DOHH2 (cell line): Measurements from ENCODE around the gene IPO13.

ENCODE experiments used
- H3F3A ChIP-seq: fragments of 200-600 bp; sonication (generic), shearing (Covaris generic); 2 replicates; pipeline ENCODE4 v1.6.0; 2016; ENCODE audit warnings: antibody characterized with exemption, mild to moderate bottlenecking; ENCODE audit not compliant: control insufficient read depth, insufficient read depth
- H3K27ac ChIP-seq: fragments of 200-600 bp; sonication (generic); 2 replicates; pipeline ENCODE4 v1.5.1; 2014; ENCODE audit warnings: low read depth, mild to moderate bottlenecking, low read length, moderate library complexity
- H3K27me3 ChIP-seq: fragments of 200-600 bp; sonication (generic); 2 replicates; pipeline ENCODE4 v1.6.1; 2014; ENCODE audit warnings: mild to moderate bottlenecking, low read length, mixed read lengths; ENCODE audit not compliant: control insufficient read depth
- H3K36me3 ChIP-seq: fragments of 200-600 bp; sonication (generic); 2 replicates; pipeline ENCODE4 v1.6.1; 2014; ENCODE audit warnings: mild to moderate bottlenecking, low read length, moderate library complexity, mixed read lengths; ENCODE audit not compliant: control insufficient read depth
- H3K4me1 ChIP-seq: fragments of 200-600 bp; sonication (generic); 2 replicates; pipeline ENCODE4 v1.6.1; 2014; ENCODE audit warnings: mild to moderate bottlenecking, low read length, mixed read lengths; ENCODE audit not compliant: control insufficient read depth
- H3K4me2 ChIP-seq: fragments of 200-600 bp; sonication (generic); 2 replicates; pipeline ENCODE4 v1.6.0; 2014; ENCODE audit warnings: mild to moderate bottlenecking, low read length, moderate library complexity
- H3K4me3 ChIP-seq: fragments of 200-600 bp; sonication (generic); 2 replicates; pipeline ENCODE4 v1.5.1; 2014; ENCODE audit warnings: mild to moderate bottlenecking, low read length, mixed read lengths
- H3K79me2 ChIP-seq: fragments of 200-600 bp; sonication (generic); 2 replicates; pipeline ENCODE4 v1.6.1; 2014; ENCODE audit warnings: mild to moderate bottlenecking, low read length, mixed read lengths; ENCODE audit not compliant: control insufficient read depth
- H3K9me2 ChIP-seq: fragments of 200-600 bp; sonication (generic); replicated peaks from 2 replicates; pipeline ENCODE4 v1.6.1; 2014; ENCODE audit warnings: mild to moderate bottlenecking, low read length, mixed read lengths; ENCODE audit not compliant: control insufficient read depth
- H3K9me3 ChIP-seq: fragments of 200-600 bp; sonication (generic); 2 replicates; pipeline ENCODE4 v1.6.1; 2014; ENCODE audit warnings: antibody characterized with exemption, low read length, mixed read lengths; ENCODE audit not compliant: control insufficient read depth, insufficient read depth
- H4K20me1 ChIP-seq: fragments of 200-600 bp; sonication (generic); 2 replicates; pipeline ENCODE4 v1.6.0; 2014; ENCODE audit warnings: low read depth, mild to moderate bottlenecking, antibody characterized with exemption, low read length, moderate library complexity; ENCODE audit not compliant: control insufficient read depth, insufficient read depth
- EZH2phosphoT487 ChIP-seq: fragments of 200-600 bp; sonication (generic); IDR thresholded peaks from 2 replicates; pipeline ENCODE4 v1.6.1; 2017; ENCODE audit warnings: borderline replicate concordance, mild to moderate bottlenecking, antibody characterized with exemption, low read length, moderate library complexity, mixed read lengths
- TF ChIP-seq, protein P1 (sequence below): fragments of 200-600 bp; sonication (generic); IDR thresholded peaks from one replicate; pipeline ENCODE4 v1.5.1; 2014; ENCODE audit warnings: antibody characterized with exemption, mild to moderate bottlenecking, low read depth, low read length; ENCODE audit not compliant: poor library complexity, severe bottlenecking

Gene IPO13

DNA sequence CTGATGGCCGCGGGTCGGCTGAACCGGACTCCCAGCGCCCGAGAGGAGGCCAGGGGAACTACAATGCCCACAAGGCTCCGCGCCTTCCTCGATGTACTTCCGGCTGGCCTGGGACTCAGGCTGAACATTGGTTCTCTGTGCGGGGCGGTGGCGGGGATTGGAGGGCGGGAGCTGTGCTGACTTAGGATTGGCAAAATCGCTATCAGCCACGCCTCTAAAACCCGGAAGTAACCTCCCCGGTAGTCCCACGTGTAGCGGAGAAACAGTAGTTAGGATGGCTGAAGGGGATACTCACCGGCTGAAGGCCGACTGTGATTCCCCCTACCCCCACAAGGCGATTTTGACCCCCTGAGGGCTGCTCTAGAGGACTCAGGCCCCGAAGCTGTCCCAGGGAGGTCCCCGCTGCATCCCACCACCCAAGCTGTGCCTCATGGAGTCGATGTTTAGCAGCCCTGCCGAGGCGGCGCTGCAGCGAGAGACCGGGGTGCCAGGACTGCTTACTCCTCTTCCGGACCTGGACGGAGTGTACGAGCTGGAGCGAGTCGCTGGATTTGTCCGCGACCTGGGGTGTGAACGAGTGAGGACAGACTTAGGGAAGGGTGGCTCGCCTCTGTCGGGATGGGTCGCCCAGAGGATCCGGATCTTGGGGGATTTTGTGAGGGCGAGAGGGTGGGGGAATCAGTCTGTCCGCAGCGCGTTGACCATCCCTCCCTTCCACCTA lies 23.2 kb downstream of the IPO13 start, which contains the start of gene DPH2:
Gene DPH2 (plus strand): TSS at position 265 of the 721 bp plus-strand sequence. CDS start 166 bp downstream, at position 431.
- H3K9me2 ChIP-seq: no peaks in the 10 kb centered on the region
- peaks cover 12% of the 10 kb centered on the region; the same call in 1 of the 2 replicates for H3F3A ChIP-seq
- H3K27ac ChIP-seq: no peak within 1 kb of the TSS
- peak within 1 kb of the TSS; percentile 95 for H3K4me3 ChIP-seq
- peaks cover 25% of the 10 kb centered on the region for H3K4me1 ChIP-seq
- no peaks in the 10 kb centered on the region for H3K27me3 ChIP-seq
- TF ChIP-seq, protein P1, sequence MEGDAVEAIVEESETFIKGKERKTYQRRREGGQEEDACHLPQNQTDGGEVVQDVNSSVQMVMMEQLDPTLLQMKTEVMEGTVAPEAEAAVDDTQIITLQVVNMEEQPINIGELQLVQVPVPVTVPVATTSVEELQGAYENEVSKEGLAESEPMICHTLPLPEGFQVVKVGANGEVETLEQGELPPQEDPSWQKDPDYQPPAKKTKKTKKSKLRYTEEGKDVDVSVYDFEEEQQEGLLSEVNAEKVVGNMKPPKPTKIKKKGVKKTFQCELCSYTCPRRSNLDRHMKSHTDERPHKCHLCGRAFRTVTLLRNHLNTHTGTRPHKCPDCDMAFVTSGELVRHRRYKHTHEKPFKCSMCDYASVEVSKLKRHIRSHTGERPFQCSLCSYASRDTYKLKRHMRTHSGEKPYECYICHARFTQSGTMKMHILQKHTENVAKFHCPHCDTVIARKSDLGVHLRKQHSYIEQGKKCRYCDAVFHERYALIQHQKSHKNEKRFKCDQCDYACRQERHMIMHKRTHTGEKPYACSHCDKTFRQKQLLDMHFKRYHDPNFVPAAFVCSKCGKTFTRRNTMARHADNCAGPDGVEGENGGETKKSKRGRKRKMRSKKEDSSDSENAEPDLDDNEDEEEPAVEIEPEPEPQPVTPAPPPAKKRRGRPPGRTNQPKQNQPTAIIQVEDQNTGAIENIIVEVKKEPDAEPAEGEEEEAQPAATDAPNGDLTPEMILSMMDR: peak; percentile 42
- TF ChIP-seq EZH2phosphoT487: no peak
- H3K4me2 ChIP-seq: peak within 1 kb of the TSS; percentile 89
- H3K9me3 ChIP-seq: no peaks in the 10 kb centered on the region
- no peaks in the 10 kb centered on the region for H4K20me1 ChIP-seq
- H3K36me3 ChIP-seq: peaks cover 36% of the 10 kb centered on the region
- peaks cover 23% of the 10 kb centered on the region for H3K79me2 ChIP-seq

DNA sequence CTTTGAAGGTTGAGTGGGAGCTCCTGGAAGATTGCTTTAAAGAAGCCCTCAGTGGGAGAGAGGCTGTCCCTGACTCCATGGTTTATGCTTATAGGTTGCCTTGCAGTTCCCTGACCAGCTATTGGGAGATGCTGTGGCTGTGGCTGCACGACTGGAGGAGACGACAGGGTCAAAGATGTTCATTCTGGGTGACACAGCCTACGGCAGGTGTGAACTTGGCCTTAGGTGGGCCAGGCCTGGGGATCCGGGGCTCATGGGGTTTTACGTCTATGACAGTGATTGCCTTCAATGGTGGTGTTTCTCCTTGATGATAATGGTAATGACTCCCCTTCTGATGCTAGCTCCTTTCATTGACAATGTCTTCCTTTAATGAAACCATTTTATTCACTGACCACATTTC lies 23.8 kb downstream of the IPO13 start:
- no peak overlapping the region for H3K27ac ChIP-seq

DNA sequence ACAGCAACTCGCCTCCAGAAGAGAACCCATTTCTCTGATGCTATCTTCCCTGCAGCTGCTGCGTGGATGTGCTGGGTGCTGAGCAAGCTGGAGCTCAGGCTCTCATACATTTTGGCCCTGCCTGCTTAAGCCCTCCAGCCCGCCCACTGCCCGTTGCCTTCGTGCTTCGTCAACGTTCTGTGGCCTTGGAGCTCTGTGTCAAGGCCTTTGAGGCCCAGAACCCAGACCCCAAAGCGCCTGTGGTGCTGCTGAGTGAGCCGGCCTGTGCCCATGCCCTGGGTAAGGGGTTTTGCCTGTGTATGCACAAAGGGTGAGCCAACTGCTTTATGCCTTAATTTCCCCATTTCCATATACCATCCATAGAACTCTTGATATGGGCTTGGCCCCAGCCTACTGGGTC lies 24.2 kb downstream of the IPO13 start:
- no peak for TF ChIP-seq EZH2phosphoT487
- TF ChIP-seq, protein P1: no peak

More for the DNA sequence above, 23.8 kb downstream of the IPO13 start:
- Histone ChIP-seq H3K4me2 (peak overlapping the region; percentile 89), H3K9me3 (no peaks in the 10 kb centered on the region), H3K79me2 (peaks cover 29% of the 10 kb centered on the region), H4K20me1 (no peaks in the 10 kb centered on the region), H3F3A (peaks cover 12% of the 10 kb centered on the region; the same call in 1 of the 2 replicates), H3K9me2 (no peaks in the 10 kb centered on the region), H3K27me3 (no peaks in the 10 kb centered on the region), H3K4me3 (peak overlapping the region; percentile 95), H3K4me1 (peaks cover 25% of the 10 kb centered on the region), H3K36me3 (peaks cover 42% of the 10 kb centered on the region)
- TF ChIP-seq, protein P1: no peak
- no peak for TF ChIP-seq EZH2phosphoT487

More for the DNA sequence above, 24.2 kb downstream of the IPO13 start:
- Histone ChIP-seq H3K79me2 (peaks cover 33% of the 10 kb centered on the region), H3K4me1 (peaks cover 28% of the 10 kb centered on the region), H3K36me3 (peaks cover 45% of the 10 kb centered on the region), H3K9me2 (no peaks in the 10 kb centered on the region), H3K9me3 (no peaks in the 10 kb centered on the region), H3K27ac (no peak overlapping the region), H3K27me3 (no peaks in the 10 kb centered on the region), H4K20me1 (peaks cover 3% of the 10 kb centered on the region; the same call in 1 of the 2 replicates), H3K4me2 (peak overlapping the region; percentile 89), H3K4me3 (peak overlapping the region; percentile 95), H3F3A (peaks cover 12% of the 10 kb centered on the region; the same call in 1 of the 2 replicates)
